BLaER1 (cell line): Measurements from ENCODE around the gene CLIC4.

Source experiments
- H3K27ac ChIP-seq: shearing (Covaris generic); formaldehyde crosslinking; 2 replicates; pipeline ENCODE4 v1.8.1; 2022
- H3K27me3 ChIP-seq: shearing (Covaris generic); formaldehyde crosslinking; 2 replicates; pipeline ENCODE4 v1.8.1; 2022
- H3K36me3 ChIP-seq: shearing (Covaris generic); formaldehyde crosslinking; 2 replicates; pipeline ENCODE4 v1.8.1; 2022
- H3K4me1 ChIP-seq: shearing (Covaris generic); formaldehyde crosslinking; 2 replicates; pipeline ENCODE4 v1.8.1; 2022
- H3K4me2 ChIP-seq: shearing (Covaris generic); formaldehyde crosslinking; 2 replicates; pipeline ENCODE4 v1.8.1; 2022
- H3K4me3 ChIP-seq: shearing (Covaris generic); formaldehyde crosslinking; 2 replicates; pipeline ENCODE4 v1.8.1; 2022
- H3K9ac ChIP-seq: shearing (Covaris generic); formaldehyde crosslinking; 2 replicates; pipeline ENCODE4 v1.8.1; 2022
- H3K9me3 ChIP-seq: shearing (Covaris generic); formaldehyde crosslinking; 2 replicates; pipeline ENCODE4 v1.8.1; 2022
- H4K20me1 ChIP-seq: shearing (Covaris generic); formaldehyde crosslinking; 2 replicates; pipeline ENCODE4 v1.8.1; 2022
- Cebpa-rat ChIP-seq: shearing (Covaris generic); IDR thresholded peaks from 2 replicates; pipeline ENCODE4 v1.8.1; 2022

The CLIC4 gene

GRCh38 chr1:24861821-24862727, 116.8 kb downstream of the CLIC4 start:
- Histone ChIP-seq H3K4me2 (no peak overlapping the region), H3K4me1 (peaks cover 7% of the 10 kb centered on the region), H3K9ac (no peak overlapping the region), H4K20me1 (no peaks in the 10 kb centered on the region), H3K9me3 (no peaks in the 10 kb centered on the region), H3K4me3 (no peak overlapping the region), H3K36me3 (no peaks in the 10 kb centered on the region), H3K27ac (no peak overlapping the region), H3K27me3 (no peaks in the 10 kb centered on the region)
- TF ChIP-seq Cebpa-rat = no peak

- peaks cover 7% of the 10 kb centered on the region for H3K4me1 ChIP-seq
- no peak overlapping the region for H3K27ac ChIP-seq
- no peaks in the 10 kb centered on the region for H4K20me1 ChIP-seq
- no peaks in the 10 kb centered on the region for H3K9me3 ChIP-seq
- H3K9ac ChIP-seq = no peak overlapping the region
- H3K4me3 ChIP-seq = no peak overlapping the region
- no peaks in the 10 kb centered on the region for H3K27me3 ChIP-seq
- TF ChIP-seq Cebpa-rat = no peak
- no peak overlapping the region for H3K4me2 ChIP-seq
- H3K36me3 ChIP-seq = no peaks in the 10 kb centered on the region
These were observed 117.7 kb downstream of the CLIC4 start for GRCh38 chr1:24862775-24863483.

GRCh38 chr1:24864370-24864777, 119.1 kb downstream of the CLIC4 start:
- H4K20me1 ChIP-seq = no peaks in the 10 kb centered on the region
- H3K9me3 ChIP-seq = no peaks in the 10 kb centered on the region
- H3K4me2 ChIP-seq = no peak overlapping the region
- H3K4me1 ChIP-seq = peaks cover 10% of the 10 kb centered on the region
- H3K36me3 ChIP-seq = no peaks in the 10 kb centered on the region
- H3K9ac ChIP-seq = no peak overlapping the region
- no peak for TF ChIP-seq Cebpa-rat
- H3K27me3 ChIP-seq = no peaks in the 10 kb centered on the region
- no peak overlapping the region for H3K27ac ChIP-seq
- H3K4me3 ChIP-seq = no peak overlapping the region

- Histone ChIP-seq H3K9ac (no peak overlapping the region), H3K27me3 (no peaks in the 10 kb centered on the region), H3K4me1 (peaks cover 18% of the 10 kb centered on the region), H3K4me3 (no peak overlapping the region), H4K20me1 (no peaks in the 10 kb centered on the region), H3K36me3 (no peaks in the 10 kb centered on the region), H3K9me3 (no peaks in the 10 kb centered on the region), H3K27ac (no peak overlapping the region), H3K4me2 (no peak overlapping the region)
- TF ChIP-seq Cebpa-rat = no peak
These were observed 119.9 kb downstream of the CLIC4 start for GRCh38 chr1:24865168-24865567.

- no peak for TF ChIP-seq Cebpa-rat
- no peak overlapping the region for H3K4me2 ChIP-seq
- peaks cover 22% of the 10 kb centered on the region for H3K4me1 ChIP-seq
- H3K9ac ChIP-seq = no peak overlapping the region
- no peaks in the 10 kb centered on the region for H3K9me3 ChIP-seq
- no peaks in the 10 kb centered on the region for H3K27me3 ChIP-seq
- no peaks in the 10 kb centered on the region for H3K36me3 ChIP-seq
- H3K4me3 ChIP-seq = no peak overlapping the region
- no peaks in the 10 kb centered on the region for H4K20me1 ChIP-seq
- H3K27ac ChIP-seq = no peak overlapping the region
These were observed 120.3 kb downstream of the CLIC4 start for GRCh38 chr1:24865587-24865986.

GRCh38 chr1:24866211-24867083, 121.2 kb downstream of the CLIC4 start:
- Histone ChIP-seq H3K9ac (no peak overlapping the region), H4K20me1 (no peaks in the 10 kb centered on the region), H3K27me3 (no peaks in the 10 kb centered on the region), H3K36me3 (no peaks in the 10 kb centered on the region), H3K27ac (no peak overlapping the region), H3K4me1 (peaks cover 31% of the 10 kb centered on the region), H3K4me2 (no peak overlapping the region), H3K4me3 (no peak overlapping the region), H3K9me3 (no peaks in the 10 kb centered on the region)
- TF ChIP-seq Cebpa-rat = no peak

- H3K9ac ChIP-seq = no peak overlapping the region
- no peak for TF ChIP-seq Cebpa-rat
- no peaks in the 10 kb centered on the region for H3K9me3 ChIP-seq
- H3K27me3 ChIP-seq = no peaks in the 10 kb centered on the region
- H4K20me1 ChIP-seq = no peaks in the 10 kb centered on the region
- no peak overlapping the region for H3K4me2 ChIP-seq
- H3K27ac ChIP-seq = no peak overlapping the region
- no peak overlapping the region for H3K4me3 ChIP-seq
- no peaks in the 10 kb centered on the region for H3K36me3 ChIP-seq
- H3K4me1 ChIP-seq = peaks cover 39% of the 10 kb centered on the region
These were observed 122.0 kb downstream of the CLIC4 start for GRCh38 chr1:24867084-24867870.

- no peaks in the 10 kb centered on the region for H3K27me3 ChIP-seq
- no peaks in the 10 kb centered on the region for H4K20me1 ChIP-seq
- no peak overlapping the region for H3K4me3 ChIP-seq
- no peaks in the 10 kb centered on the region for H3K9me3 ChIP-seq
- H3K4me1 ChIP-seq = peaks cover 45% of the 10 kb centered on the region
- no peak overlapping the region for H3K27ac ChIP-seq
- H3K4me2 ChIP-seq = no peak overlapping the region
- no peak for TF ChIP-seq Cebpa-rat
- H3K9ac ChIP-seq = no peak overlapping the region
- no peaks in the 10 kb centered on the region for H3K36me3 ChIP-seq
These were observed 123.0 kb downstream of the CLIC4 start for GRCh38 chr1:24868016-24868875.
